Smooth muscle cell (in vitro differentiated cells): ENCODE measurements around the gene CPNE1. TPM values are rescaled to one million over a fixed set of nuclear protein-coding genes. Genes with fewer than 3 reads are reported as not detected.

ENCODE experiments used
- DNase-seq: peaks from one replicate; lab custom pipeline; 2025; ENCODE audit not compliant: unreplicated experiment; lab: John Stamatoyannopoulos, UW
- H2AFZ ChIP-seq: fragments of 200-600 bp; sonication (generic); 2 replicates; pipeline ENCODE4 v1.6.0; 2016; ENCODE audit warnings: antibody characterized with exemption, low read depth, mild to moderate bottlenecking
- H3F3A ChIP-seq: fragments of 200-600 bp; sonication (generic); 2 replicates; pipeline ENCODE4 v1.6.0; 2017; ENCODE audit warnings: antibody characterized with exemption, low read depth
- H3K27ac ChIP-seq: fragments of 200-600 bp; sonication (generic); 2 replicates; pipeline ENCODE4 v1.5.1; 2016; ENCODE audit warnings: low read depth, mild to moderate bottlenecking
- H3K27me3 ChIP-seq: fragments of 200-600 bp; sonication (generic); 2 replicates; pipeline ENCODE4 v1.6.1; 2016; ENCODE audit warnings: low read depth, mild to moderate bottlenecking
- H3K36me3 ChIP-seq: fragments of 200-600 bp; sonication (generic); 2 replicates; pipeline ENCODE4 v1.5.1; 2016; ENCODE audit warnings: low read depth
- H3K4me1 ChIP-seq: fragments of 200-600 bp; sonication (generic); 2 replicates; pipeline ENCODE4 v1.5.1; 2016; ENCODE audit warnings: low read depth
- H3K4me2 ChIP-seq: fragments of 200-600 bp; sonication (generic); 2 replicates; pipeline ENCODE4 v1.6.0; 2016; ENCODE audit warnings: mild to moderate bottlenecking
- H3K4me3 ChIP-seq: fragments of 200-600 bp; sonication (generic); 2 replicates; pipeline ENCODE4 v1.5.1; 2016; ENCODE audit warnings: mild to moderate bottlenecking
- H3K79me2 ChIP-seq: fragments of 200-600 bp; sonication (generic); 2 replicates; pipeline ENCODE4 v1.6.0; 2016; ENCODE audit warnings: low read depth, mild to moderate bottlenecking
- H3K9ac ChIP-seq: fragments of 200-600 bp; sonication (generic); 2 replicates; pipeline ENCODE4 v1.6.0; 2016; ENCODE audit warnings: low read depth
- H3K9me3 ChIP-seq: fragments of 200-600 bp; sonication (generic); replicated peaks from 2 replicates; pipeline ENCODE4 v1.5.1; 2016; ENCODE audit warnings: low read depth
- H4K20me1 ChIP-seq: fragments of 200-600 bp; sonication (generic); 2 replicates; pipeline ENCODE4 v1.6.0; 2016; ENCODE audit warnings: low read depth
- CTCF ChIP-seq: fragments of 200-600 bp; sonication (generic); IDR thresholded peaks from 2 replicates; pipeline ENCODE4 v1.5.1; 2017; ENCODE audit warnings: borderline replicate concordance, mild to moderate bottlenecking, antibody characterized with exemption; ENCODE audit not compliant: insufficient read depth, poor library complexity, severe bottlenecking
- WGBS: methylation state at CpG from one replicate; pipeline ENCODE4 v1.1.7; 2016; ENCODE audit warnings: low lambda C conversion rate; 5-methylcytosine and 5-hydroxymethylcytosine counted together
- polyA plus RNA-seq: library from polyadenylated mRNA; unstranded; fragments of >200 nt; fragmentation: Nextera tagmentation; extraction: Ambion mirVana; gene quantifications from 2 replicates; pipeline ENCODE4 v1.2.1, GENCODE V29; 2016
- total RNA-seq: library from RNA; depleted of rRNA; stranded (reverse); fragments of >200 nt; gene quantifications from 2 replicates; pipeline ENCODE4 v1.2.3, GENCODE V29; 2014

CPNE1 gene
- total and polyA plus RNA-seq, 2 experiments from 2014 or later: 140 to 156 TPM

- Histone ChIP-seq H3K36me3 (peaks cover 18% of the 10 kb centered on the region), H3K4me1 (peaks cover 10% of the 10 kb centered on the region), H3K27me3 (no peaks in the 10 kb centered on the region), H3K4me3 (peak overlapping the region; percentile 81), H2AFZ (no peak overlapping the region), H4K20me1 (peaks cover 41% of the 10 kb centered on the region), H3K4me2 (peak overlapping the region; percentile 93), H3F3A (peaks cover 54% of the 10 kb centered on the region), H3K9ac (peak overlapping the region; percentile 94), H3K79me2 (peaks cover 21% of the 10 kb centered on the region), H3K9me3 (no peaks in the 10 kb centered on the region), H3K27ac (peak overlapping the region; percentile 94)
- TF ChIP-seq CTCF: no peak
- DNase-seq: no peak
- 94% methylated on average over 7 of the region's 7 CpGs for WGBS
Measured at GRCh38 chr20:35700625-35701148, 36.0 kb upstream of the CPNE1 start.

- Histone ChIP-seq H3K4me2 (peak overlapping the region; percentile 93), H3K27me3 (no peaks in the 10 kb centered on the region), H4K20me1 (peaks cover 35% of the 10 kb centered on the region), H3K79me2 (peaks cover 21% of the 10 kb centered on the region), H3K4me3 (peak overlapping the region; percentile 81), H2AFZ (no peak overlapping the region), H3K4me1 (peaks cover 10% of the 10 kb centered on the region), H3K36me3 (peaks cover 18% of the 10 kb centered on the region), H3K27ac (peak overlapping the region; percentile 94), H3F3A (peaks cover 48% of the 10 kb centered on the region), H3K9ac (peak overlapping the region; percentile 94), H3K9me3 (no peaks in the 10 kb centered on the region)
- TF ChIP-seq CTCF: no peak
- WGBS: 33% methylated on average over 6 of the region's 6 CpGs
- no peak for DNase-seq
Measured at GRCh38 chr20:35699957-35700624, 35.4 kb upstream of the CPNE1 start.

- H3F3A ChIP-seq: peaks cover 41% of the 10 kb centered on the region
- H3K9me3 ChIP-seq: no peaks in the 10 kb centered on the region
- peaks cover 18% of the 10 kb centered on the region for H3K79me2 ChIP-seq
- peak within 1 kb of the TSS; percentile 93 for H3K4me2 ChIP-seq
- H3K4me1 ChIP-seq: peaks cover 10% of the 10 kb centered on the region
- H3K27ac ChIP-seq: peak within 1 kb of the TSS; percentile 94
- under 1% methylated on average over 67 of the region's 81 CpGs for WGBS
- H4K20me1 ChIP-seq: peaks cover 28% of the 10 kb centered on the region
- H2AFZ ChIP-seq: peak within 1 kb of the TSS; percentile 80
- H3K36me3 ChIP-seq: peaks cover 12% of the 10 kb centered on the region
- H3K27me3 ChIP-seq: no peaks in the 10 kb centered on the region
- peak within 1 kb of the TSS; percentile 94 for H3K9ac ChIP-seq
- H3K4me3 ChIP-seq: peak within 1 kb of the TSS; percentile 81
- peak; percentile 48 for DNase-seq
- TF ChIP-seq CTCF: no peak
Measured at GRCh38 chr20:35699127-35699956, 34.6 kb upstream of the CPNE1 start, which contains the start of the genes NFS1 and ROMO1. Gene NFS1, minus strand, starts transcription at chr20:35699352. Its CDS starts 64 bp downstream, at chr20:35699288. Gene ROMO1, plus strand, starts transcription at chr20:35699405. Its CDS starts 228 bp downstream, at chr20:35699633.
